ENCODE results near the gene SHB.
"Not testable (repeated sequence)": the region's sequence is repeated elsewhere in the genome, so short reads cannot be mapped to it uniquely, and the experiment has no call there.

Gene SHB

DNA sequence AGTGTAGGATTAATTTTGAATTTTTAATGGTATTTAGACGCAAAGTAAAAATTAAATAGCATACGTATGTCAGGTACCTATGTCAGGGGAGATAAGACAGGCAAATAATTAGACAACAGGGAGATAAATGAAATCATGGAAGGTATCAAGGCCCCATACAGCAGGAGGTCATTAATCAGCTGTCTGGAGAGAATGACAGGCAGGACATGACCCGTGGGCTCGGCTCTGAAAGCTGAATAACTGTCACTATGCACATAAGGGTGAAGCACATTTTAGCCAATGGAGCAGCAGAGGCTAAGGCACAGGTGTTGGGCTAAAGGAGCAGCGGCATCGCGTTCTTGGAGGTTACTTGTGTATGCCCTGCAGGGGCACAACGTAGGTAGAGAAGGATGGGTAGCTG, 177.0 kb downstream of the SHB start:
- Histone ChIP-seq H3K27me3 (no peaks in the 10 kb centered on the region), H3K4me3 (no peak overlapping the region), H3K27ac (no peak overlapping the region), H4K20me1 (peaks cover 0 to 36% (median 16%) of the 10 kb centered on the region in 11 experiments; a peak in 11 of 22 replicates), H3K36me3 (peaks cover 81 to 96% (median 90%) of the 10 kb centered on the region in 11 experiments), H3K4me2 (no peak overlapping the region), H3K4me1 (peaks cover 0 to 14% (median 2%) of the 10 kb centered on the region in 10 experiments; a peak in 7 of 20 replicates), H3K9ac (no peak overlapping the region), H3K9me3 (replicated peaks in 1 of 11) (peaks cover 0 to 18% (median 8%) of the 10 kb centered on the region in 11 experiments; a peak in 10 of 22 replicates)
- no peak for TF ChIP-seq Cebpa-rat (IDR thresholded peaks at IDR 0.05)

DNA sequence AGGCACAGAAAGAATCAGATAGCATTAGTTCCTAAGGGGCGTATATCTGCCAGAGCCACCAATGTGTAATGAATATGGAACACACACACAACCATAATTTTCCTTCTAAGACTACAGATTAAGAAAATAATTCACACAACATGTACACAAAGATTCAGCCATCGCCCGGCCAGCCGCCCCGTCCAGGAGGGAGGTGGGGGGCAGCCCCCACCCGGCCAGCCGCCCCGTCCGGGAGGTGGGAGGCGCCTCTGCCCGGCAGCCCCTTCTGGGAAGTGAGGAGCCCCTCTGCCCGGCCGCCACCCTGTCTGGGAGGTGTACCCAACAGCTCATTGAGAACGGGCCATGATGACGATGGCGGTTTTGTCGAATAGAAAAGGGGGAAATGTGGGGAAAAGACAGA, 178.0 kb downstream of the SHB start:
- not testable (repeated sequence) for H3K27ac ChIP-seq, H3K27me3 ChIP-seq, H3K4me2 ChIP-seq, H3K9ac ChIP-seq, H3K4me3 ChIP-seq
- peaks cover 0 to 36% (median 16%) of the 10 kb centered on the region in 11 experiments; a peak in 11 of 22 replicates for H4K20me1 ChIP-seq
- peaks cover 0 to 18% (median 8%) of the 10 kb centered on the region in 11 experiments; a peak in 10 of 22 replicates for H3K9me3 ChIP-seq (replicated peaks in 1 of 11)
- peaks cover 0 to 14% (median 2%) of the 10 kb centered on the region in 10 experiments; a peak in 7 of 20 replicates for H3K4me1 ChIP-seq
- H3K36me3 ChIP-seq = peaks cover 76 to 94% (median 88%) of the 10 kb centered on the region in 11 experiments

DNA sequence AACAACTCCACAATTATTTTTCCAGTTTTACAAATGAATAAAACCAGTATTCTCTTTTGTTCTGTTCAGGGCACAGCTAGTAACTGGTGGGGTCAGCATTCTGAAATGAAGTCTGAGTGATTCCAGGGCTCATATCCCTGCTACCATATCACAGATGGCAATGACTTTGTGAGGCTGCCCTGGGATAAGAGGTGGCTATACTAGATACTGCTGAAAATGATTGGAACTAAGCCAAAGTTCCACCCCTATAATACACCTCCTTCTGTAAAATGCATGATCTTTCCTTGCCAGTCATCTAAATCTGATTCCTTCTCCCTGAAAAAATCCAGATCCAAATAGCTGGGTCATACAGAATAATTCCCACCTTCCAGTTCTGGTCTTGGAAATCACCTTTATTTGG, 179.5 kb downstream of the SHB start:
- Histone ChIP-seq H3K27ac (no peak overlapping the region), H3K27me3 (no peaks in the 10 kb centered on the region), H3K9me3 (replicated peaks in 1 of 11) (peaks cover 0 to 18% (median 8%) of the 10 kb centered on the region in 11 experiments; a peak in 10 of 22 replicates), H3K4me2 (no peak overlapping the region), H3K9ac (no peak overlapping the region), H4K20me1 (peaks cover 0 to 33% (median 11%) of the 10 kb centered on the region in 11 experiments; a peak in 11 of 22 replicates), H3K4me1 (peaks cover 0 to 19% (median 2%) of the 10 kb centered on the region in 10 experiments; a peak in 8 of 20 replicates), H3K36me3 (peaks cover 68 to 93% (median 83%) of the 10 kb centered on the region in 11 experiments), H3K4me3 (no peak overlapping the region)
- TF ChIP-seq Cebpa-rat (IDR thresholded peaks at IDR 0.05) = no peak

DNA sequence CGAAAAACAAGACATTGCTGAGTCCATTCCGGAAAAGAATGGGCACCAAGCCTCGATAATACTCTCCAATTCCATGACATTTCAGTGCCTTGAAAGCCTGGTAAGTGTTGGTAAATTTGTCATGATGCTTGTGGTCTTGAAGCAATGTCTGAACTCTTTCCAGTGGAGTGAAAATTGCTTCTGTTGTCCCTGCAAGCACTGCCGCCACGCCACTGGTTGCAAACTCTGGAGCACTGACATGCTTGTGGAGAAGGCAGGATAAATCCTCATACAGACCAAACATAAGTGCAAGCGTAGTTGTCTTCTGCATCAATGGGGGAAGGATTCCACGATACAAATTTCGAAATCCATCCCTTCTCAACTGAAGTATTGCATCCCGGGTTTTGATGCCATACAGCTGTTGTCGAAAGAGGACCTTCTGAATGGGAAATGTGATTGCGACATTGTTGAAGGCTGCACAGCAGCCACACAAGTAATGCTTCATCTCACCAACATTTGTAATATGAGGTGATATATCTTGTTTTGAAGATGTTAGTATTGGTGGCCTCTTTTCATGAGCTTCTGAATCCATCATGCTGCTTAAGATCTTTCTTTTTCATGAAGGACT, 180.9 kb downstream of the SHB start:
- H3K9me3 ChIP-seq (replicated peaks in 1 of 11) = peaks cover 0 to 18% (median 8%) of the 10 kb centered on the region in 11 experiments; a peak in 10 of 22 replicates
- H3K36me3 ChIP-seq = peaks cover 54 to 78% (median 72%) of the 10 kb centered on the region in 11 experiments
- peaks cover 0 to 36% (median 9%) of the 10 kb centered on the region in 11 experiments; a peak in 10 of 22 replicates for H4K20me1 ChIP-seq
- peaks cover 0 to 20% (median 2%) of the 10 kb centered on the region in 10 experiments; a peak in 8 of 20 replicates for H3K4me1 ChIP-seq
- TF ChIP-seq Cebpa-rat (IDR thresholded peaks at IDR 0.05) = peak in 10 of 11 experiments; percentile 17 to 87 (median 62); a peak in 12 of 22 replicates
- H3K27me3 ChIP-seq, H3K4me3 ChIP-seq, H3K9ac ChIP-seq: not testable (repeated sequence)
- H3K4me2 ChIP-seq = peak overlapping the region in 2 of 11 experiments; percentile 4 to 13; a peak in 4 of 22 replicates
- H3K27ac ChIP-seq = peak overlapping the region in 6 of 11 experiments; percentile 1 to 50 (median 26); a peak in 5 of 22 replicates

DNA sequence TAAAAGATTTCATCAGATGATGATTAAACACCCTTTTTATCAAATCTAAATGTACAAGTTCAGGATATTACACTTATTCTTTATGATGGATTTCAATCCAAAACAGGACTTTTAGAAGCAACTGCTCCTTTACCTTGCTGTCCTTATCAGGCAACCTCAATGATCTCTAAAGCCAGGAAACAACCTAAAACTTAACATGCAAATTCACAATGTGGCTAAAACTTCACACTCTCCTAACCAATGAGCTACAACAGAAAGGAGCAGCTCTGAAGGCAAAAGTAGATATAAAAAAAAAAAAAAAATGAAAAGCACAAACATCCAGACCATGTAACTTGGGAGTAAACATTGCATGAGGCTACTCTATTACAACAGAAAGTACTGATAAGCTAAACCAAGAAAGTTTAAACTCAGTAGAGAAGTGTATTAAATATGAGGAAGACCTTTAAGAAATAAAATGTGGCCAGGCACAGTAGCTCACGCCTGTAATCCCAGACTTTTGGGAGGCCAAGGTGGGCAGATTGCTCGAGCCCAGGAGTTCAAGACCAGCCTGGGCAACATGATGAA, 188.0 kb downstream of the SHB start:
- Histone ChIP-seq H3K36me3 (peaks cover 48 to 84% (median 65%) of the 10 kb centered on the region in 11 experiments), H3K9ac (no peak overlapping the region), H3K27ac (no peak overlapping the region), H4K20me1 (peaks cover 0 to 23% (median 0%) of the 10 kb centered on the region in 11 experiments; a peak in 4 of 22 replicates), H3K4me1 (peaks cover 0 to 8% (median 0%) of the 10 kb centered on the region in 10 experiments; a peak in 1 of 20 replicates), H3K4me2 (no peak overlapping the region), H3K27me3 (no peaks in the 10 kb centered on the region), H3K4me3 (no peak overlapping the region), H3K9me3 (replicated peaks in 1 of 11) (peaks cover 20 to 25% (median 21%) of the 10 kb centered on the region in 11 experiments)
- no peak for TF ChIP-seq Cebpa-rat (IDR thresholded peaks at IDR 0.05)

DNA sequence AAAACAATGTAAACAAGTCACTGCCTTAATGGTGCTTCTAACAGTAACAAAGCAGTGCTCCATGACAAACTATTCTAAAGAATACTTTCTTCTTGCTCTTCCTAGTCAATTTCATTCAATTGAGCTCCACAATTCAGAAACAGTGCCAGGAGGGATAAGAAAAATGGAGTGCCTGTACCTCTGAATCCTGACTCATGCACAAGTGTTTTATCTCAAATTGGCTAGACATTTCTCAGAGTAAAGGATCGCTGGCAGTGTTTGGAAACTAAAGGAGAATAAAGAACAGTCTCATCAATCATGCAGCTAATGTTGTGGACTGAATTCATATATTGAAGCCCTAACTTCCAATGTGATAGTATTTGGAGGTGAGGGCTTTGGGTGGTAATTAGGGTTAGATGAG, 192.7 kb downstream of the SHB start:
- no peaks in the 10 kb centered on the region for H3K27me3 ChIP-seq
- no peak overlapping the region for H3K4me3 ChIP-seq
- H3K4me2 ChIP-seq = no peak overlapping the region
- H3K4me1 ChIP-seq = peaks cover 0 to 8% (median 0%) of the 10 kb centered on the region in 10 experiments; a peak in 3 of 20 replicates
- H3K9me3 ChIP-seq (replicated peaks in 1 of 11) = peaks cover 20 to 27% (median 21%) of the 10 kb centered on the region in 11 experiments
- H3K27ac ChIP-seq = no peak overlapping the region
- H4K20me1 ChIP-seq = peaks cover 0 to 4% (median 0%) of the 10 kb centered on the region in 11 experiments; a peak in 2 of 22 replicates
- H3K9ac ChIP-seq = no peak overlapping the region
- TF ChIP-seq Cebpa-rat (IDR thresholded peaks at IDR 0.05) = no peak
- H3K36me3 ChIP-seq = peaks cover 35 to 62% (median 54%) of the 10 kb centered on the region in 11 experiments

DNA sequence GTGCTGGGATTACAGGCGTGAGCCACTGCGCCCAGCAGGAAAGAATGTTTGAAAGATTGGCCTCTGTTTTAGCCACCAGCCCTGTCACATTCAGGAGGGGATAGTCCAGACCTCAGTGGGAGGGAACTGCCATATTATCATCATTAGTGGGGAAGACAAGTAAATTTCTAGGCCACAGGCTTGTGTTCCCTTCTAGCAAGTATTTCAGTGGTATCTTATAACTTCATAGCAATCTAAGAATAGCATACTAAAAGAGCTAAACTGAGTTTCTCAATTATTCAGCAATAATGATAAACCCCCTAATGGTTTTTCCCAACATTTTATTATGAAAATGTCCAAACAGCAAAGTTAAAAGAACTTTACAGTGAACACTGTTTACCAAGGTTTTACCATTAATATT, 195.1 kb downstream of the SHB start:
- H3K36me3 ChIP-seq = peaks cover 24 to 46% (median 31%) of the 10 kb centered on the region in 11 experiments

DNA sequence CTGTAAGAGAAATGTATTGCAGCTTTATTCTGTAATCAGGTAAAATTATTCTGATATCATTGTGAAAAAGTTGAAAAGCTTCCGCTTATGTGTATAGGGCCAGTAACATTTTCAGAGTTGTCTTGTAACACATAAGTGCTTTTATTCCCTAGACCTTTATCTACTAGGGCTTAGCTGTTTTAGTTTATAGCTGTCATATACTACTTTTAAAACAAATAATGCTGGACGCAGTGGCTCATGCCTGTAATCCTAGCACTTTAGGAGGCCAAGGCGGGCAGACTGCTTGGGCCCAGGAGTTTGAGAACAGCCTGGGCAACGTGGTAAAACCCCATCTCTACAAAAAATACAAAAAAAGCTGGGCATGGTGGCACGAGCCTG, 198.2 kb downstream of the SHB start:
- Histone ChIP-seq H3K27me3 (no peaks in the 10 kb centered on the region), H3K4me1 (peaks cover 0 to 8% (median 0%) of the 10 kb centered on the region in 10 experiments; a peak in 4 of 20 replicates), H3K4me2 (no peak overlapping the region), H3K4me3 (no peak overlapping the region), H3K9me3 (replicated peaks in 1 of 11) (0 out of 22 replicates have a peak, but pooled peaks cover 0 to 2% (median 0%) of the 10 kb centered on the region in 11 experiments), H4K20me1 (no peaks in the 10 kb centered on the region; a peak in 1 of 22 replicates), H3K27ac (no peak overlapping the region), H3K9ac (no peak overlapping the region), H3K36me3 (peaks cover 0 to 38% (median 13%) of the 10 kb centered on the region in 11 experiments; a peak in 12 of 22 replicates)
- no peak for TF ChIP-seq Cebpa-rat (IDR thresholded peaks at IDR 0.05)

More for the DNA sequence above, 195.1 kb downstream of the SHB start:
- peaks cover 20 to 27% (median 21%) of the 10 kb centered on the region in 11 experiments for H3K9me3 ChIP-seq (replicated peaks in 1 of 11)
- H3K27ac ChIP-seq = no peak overlapping the region
- no peak overlapping the region for H3K9ac ChIP-seq
- no peak for TF ChIP-seq Cebpa-rat (IDR thresholded peaks at IDR 0.05)
- no peaks in the 10 kb centered on the region for H3K27me3 ChIP-seq
- no peak overlapping the region for H3K4me2 ChIP-seq
- H3K4me1 ChIP-seq = peaks cover 0 to 8% (median 0%) of the 10 kb centered on the region in 10 experiments; a peak in 3 of 20 replicates
- H3K4me3 ChIP-seq = no peak overlapping the region
- no peaks in the 10 kb centered on the region for H4K20me1 ChIP-seq
